WTC11 (cell line): ENCODE results near the gene GSG1L. TPM values are rescaled to one million over a fixed set of nuclear protein-coding genes. Genes with fewer than 3 reads are reported as not detected.

ENCODE experiments used
- ATAC-seq: fragments of 200-7000 bp; cut with Tn5 transposase; 2 replicates; pipeline ENCODE4 v1.10.0; 2021; ENCODE audit warnings: mild to moderate bottlenecking, moderate library complexity
- CTCF ChIA-PET: fragments of 300-600 bp; sonication (Branson Sonifier 250); formaldehyde crosslinking; loops from one replicate; lab custom pipeline; 2021; ENCODE audit warnings: antibody characterized with exemption; lab: Charles Lee
- POLR2A ChIA-PET: fragments of 350-600 bp; sonication (Branson Sonifier 250); formaldehyde crosslinking; loops from one replicate; lab custom pipeline; 2021; ENCODE audit warnings: antibody characterized with exemption; lab: Charles Lee
- DNase-seq: peaks from one replicate; pipeline ENCODE4 v3.0.0; 2021; ENCODE audit warnings: low spot score
- H3K27ac Mint-ChIP-seq: 2 replicates; pipeline ENCODE4 v1.8.0; 2021; ENCODE audit warnings: mixed read lengths
- H3K27me3 Mint-ChIP-seq: 2 replicates; pipeline ENCODE4 v1.8.0; 2021; ENCODE audit warnings: low read depth, mild to moderate bottlenecking, moderate library complexity, mixed read lengths
- H3K36me3 Mint-ChIP-seq: 2 replicates; pipeline ENCODE4 v1.8.0; 2021; ENCODE audit warnings: mixed read lengths
- H3K4me1 Mint-ChIP-seq: 2 replicates; pipeline ENCODE4 v1.8.0; 2022; ENCODE audit warnings: mixed read lengths
- H3K4me3 Mint-ChIP-seq: 2 replicates; pipeline ENCODE4 v1.8.0; 2021; ENCODE audit warnings: mild to moderate bottlenecking, moderate library complexity, mixed read lengths
- H3K9me3 Mint-ChIP-seq: 2 replicates; pipeline ENCODE4 v1.8.0; 2021; ENCODE audit warnings: mixed read lengths
- ARID4B ChIP-seq: sonication (generic); formaldehyde crosslinking; IDR thresholded peaks from 2 replicates; pipeline ENCODE4 v1.8.0; 2023; ENCODE audit warnings: missing genetic modification reagents, mild to moderate bottlenecking, borderline replicate concordance
- ATF1 ChIP-seq: sonication (generic); formaldehyde crosslinking; IDR thresholded peaks from 2 replicates; pipeline ENCODE4 v1.8.1; 2023; ENCODE audit warnings: mild to moderate bottlenecking, moderate library complexity, missing genetic modification reagents
- ATF3 ChIP-seq: sonication (generic); formaldehyde crosslinking; conservative IDR thresholded peaks from 2 replicates; pipeline ENCODE4 v1.8.1; 2022; ENCODE audit warnings: mild to moderate bottlenecking, missing genetic modification reagents
- E2F1 ChIP-seq: sonication (generic); formaldehyde crosslinking; IDR thresholded peaks from 2 replicates; pipeline ENCODE4 v1.8.0; 2022; ENCODE audit warnings: mild to moderate bottlenecking, missing genetic modification reagents
- E2F4 ChIP-seq: sonication (generic); formaldehyde crosslinking; IDR thresholded peaks from 2 replicates; pipeline ENCODE4 v1.8.1; 2022; ENCODE audit warnings: low read depth, mild to moderate bottlenecking, moderate library complexity, missing genetic modification reagents, borderline replicate concordance
- GABPB1 ChIP-seq: sonication (generic); formaldehyde crosslinking; IDR thresholded peaks from 2 replicates; pipeline ENCODE4 v1.8.1; 2023; ENCODE audit warnings: mild to moderate bottlenecking, missing genetic modification reagents
- HMGA2 ChIP-seq: fragments of 250-450 bp; sonication (Bioruptor Pico); IDR thresholded peaks from 2 replicates; pipeline ENCODE4 v1.4.0; 2021; ENCODE audit warnings: mild to moderate bottlenecking, moderate library complexity
- JAZF1 ChIP-seq: fragments of 250-450 bp; sonication (Bioruptor Pico); IDR thresholded peaks from 2 replicates; pipeline ENCODE4 v1.9.0; 2021; ENCODE audit warnings: moderate library complexity, mild to moderate bottlenecking, inconsistent platforms
- PRRX2 ChIP-seq: fragments of 250-450 bp; sonication (Bioruptor Pico); IDR thresholded peaks from 2 replicates; pipeline ENCODE4 v1.8.0; 2021; ENCODE audit warnings: mild to moderate bottlenecking
- SMAD4 ChIP-seq: sonication (generic); formaldehyde crosslinking; IDR thresholded peaks from 2 replicates; pipeline ENCODE4 v1.8.0; 2022; ENCODE audit warnings: mild to moderate bottlenecking, missing genetic modification reagents
- STAT6 ChIP-seq: sonication (generic); formaldehyde crosslinking; conservative IDR thresholded peaks from 2 replicates; pipeline ENCODE4 v1.8.1; 2023; ENCODE audit warnings: mild to moderate bottlenecking, low read depth, missing genetic modification reagents, moderate library complexity
- TEAD1 ChIP-seq: sonication (generic); formaldehyde crosslinking; IDR thresholded peaks from 2 replicates; pipeline ENCODE4 v1.8.0; 2022; ENCODE audit warnings: mild to moderate bottlenecking, missing genetic modification reagents
- TEAD4 ChIP-seq: sonication (generic); formaldehyde crosslinking; IDR thresholded peaks from 2 replicates; pipeline ENCODE4 v1.8.0; 2022; ENCODE audit warnings: mild to moderate bottlenecking, missing genetic modification reagents
- TP53 ChIP-seq: sonication (generic); formaldehyde crosslinking; IDR thresholded peaks from 2 replicates; pipeline ENCODE4 v1.8.1; 2023; ENCODE audit warnings: mild to moderate bottlenecking, missing genetic modification reagents
- ZBTB21 ChIP-seq: sonication (generic); formaldehyde crosslinking; IDR thresholded peaks from 2 replicates; pipeline ENCODE4 v1.8.1; 2023; ENCODE audit warnings: mild to moderate bottlenecking, missing genetic modification reagents, borderline replicate concordance
- ZNF121 ChIP-seq: sonication (generic); formaldehyde crosslinking; IDR thresholded peaks from 2 replicates; pipeline ENCODE4 v1.8.0; 2023; ENCODE audit warnings: missing genetic modification reagents
- ZNF425 ChIP-seq: fragments of 250-450 bp; sonication (Bioruptor Pico); conservative IDR thresholded peaks from 2 replicates; pipeline ENCODE4 v1.9.0; 2021; ENCODE audit warnings: mild to moderate bottlenecking
- total RNA-seq: library from RNA; stranded (reverse); gene quantifications from 3 replicates; pipeline ENCODE4 v1.2.3, GENCODE V29; 2021

The GSG1L gene
- total RNA-seq, 1 experiment from 2014 or later: 0.28 TPM

GRCh38 chr16:27800817-27801216, 262.7 kb downstream of the GSG1L start (continued):
- TF ChIP-seq JAZF1 (CRISPR knock-in tag) (no peak), STAT6 (no peak), ZNF425 (CRISPR knock-in tag) (no peak), GABPB1 (no peak)

- H3K27ac Mint-ChIP-seq: no peak overlapping the region
- ChIA-PET CTCF (interaction anchor here (2.5 kb wide), 1 partner anchor 67 kb away, joined by 10 read pairs; no protein-coding TSS in a partner anchor), POLR2A (no interaction called here)
- ATAC-seq: no peak
- peaks cover 4% of the 10 kb centered on the region for H3K4me1 Mint-ChIP-seq
- H3K36me3 Mint-ChIP-seq: no peaks in the 10 kb centered on the region
- DNase-seq: no peak
- H3K27me3 Mint-ChIP-seq: no peaks in the 10 kb centered on the region
- H3K9me3 Mint-ChIP-seq: no peaks in the 10 kb centered on the region
- TF ChIP-seq ZNF121 (CRISPR knock-in tag) (no peak), TP53 (CRISPR knock-in tag) (no peak), STAT6 (no peak)
- TF ChIP-seq, all 79 proteins: peak for 0
- H3K4me3 Mint-ChIP-seq: no peak overlapping the region
These were observed 263.6 kb downstream of the GSG1L start for GRCh38 chr16:27799896-27800295.

- Mint-ChIP-seq H3K4me1 (no peaks in the 10 kb centered on the region), H3K27ac (no peak overlapping the region), H3K4me3 (no peak overlapping the region), H3K9me3 (no peaks in the 10 kb centered on the region), H3K36me3 (no peaks in the 10 kb centered on the region), H3K27me3 (no peaks in the 10 kb centered on the region)
- DNase-seq: no peak
- ChIA-PET CTCF (interaction anchor here (1.0 to 1.4 kb wide), 2 partner anchors 18 to 293 kb away, joined by 6 to 8 read pairs; no protein-coding TSS in a partner anchor), POLR2A (interaction anchor here (0.6 kb wide), 1 partner anchor 13 kb away, joined by 3 read pairs; no protein-coding TSS in a partner anchor)
- no peak for ATAC-seq
- TF ChIP-seq ARID4B (CRISPR knock-in tag) (no peak), PRRX2 (CRISPR knock-in tag) (no peak), TEAD1 (no peak), ATF1 (CRISPR knock-in tag) (no peak), SMAD4 (no peak), HMGA2 (CRISPR knock-in tag) (no peak), ATF3 (CRISPR knock-in tag) (no peak), TEAD4 (CRISPR knock-in tag) (no peak), E2F4 (CRISPR knock-in tag) (no peak), E2F1 (CRISPR knock-in tag) (no peak), JAZF1 (CRISPR knock-in tag) (no peak), ZBTB21 (no peak)
These were observed 265.3 kb downstream of the GSG1L start for GRCh38 chr16:27798241-27798640.
